A549 (cell line): ENCODE measurements around the gene TACC2. TPM values are rescaled to one million over a fixed set of nuclear protein-coding genes. Genes with fewer than 3 reads are reported as not detected.

ENCODE experiments used
- ATAC-seq, 2 experiments: fragments of 200-7000 bp in 1 of 2; fragments of >200 bp in 1 of 2; cut with Nextera tagmentation in 1 of 2; cut with Tn5 transposase in 1 of 2; 3 replicates each; pipeline versions ENCODE4 v1.8.0 to v1.9.1; 2018 to 2020; ENCODE audit warnings: mild to moderate bottlenecking in 1 of 2, moderate library complexity in 1 of 2
- CTCF ChIA-PET: fragments of 300-600 bp; sonication (Branson Sonifier 250); formaldehyde crosslinking; extraction: SDS; loops from one replicate; lab custom pipeline; 2021; ENCODE audit warnings: antibody characterized with exemption, inconsistent platforms; lab: Yijun Ruan, JAX
- POLR2A ChIA-PET: fragments of 350-600 bp; formaldehyde crosslinking; extraction: SDS; loops from one replicate; lab custom pipeline; 2021; ENCODE audit warnings: antibody characterized with exemption, inconsistent platforms; lab: Yijun Ruan, JAX
- DNase-seq, 2 experiments: peaks; one replicate each; pipeline versions ENCODE4 v3.0.0 to v3.0.0-alpha.2; 2011 to 2016; ENCODE audit warnings: low read depth in 1 of 2, low spot score in 1 of 2
- FAIRE-seq: peaks from 2 replicates; lab custom pipeline; 2011; peaks lifted over from hg19 to GRCh38; lab: Jason Lieb, UNC
- H3K27ac ChIP-seq, 2 experiments: fragments of >200 bp; sonication (Bioruptor Twin); formaldehyde crosslinking; 3 replicates each; pipeline ENCODE4 v1.5.1; 2016 to 2017
- H3K4me1 ChIP-seq: fragments of >200 bp; sonication (Bioruptor Twin); formaldehyde crosslinking; 3 replicates; pipeline ENCODE4 v1.6.1; 2016
- H3K4me2 ChIP-seq: fragments of >200 bp; sonication (Bioruptor Twin); formaldehyde crosslinking; 3 replicates; pipeline ENCODE4 v1.6.1; 2016
- H3K4me3 ChIP-seq: fragments of >200 bp; sonication (Bioruptor Twin); formaldehyde crosslinking; 3 replicates; pipeline ENCODE4 v1.5.1; 2016
- H3K9me3 ChIP-seq: fragments of >200 bp; sonication (Bioruptor Twin); formaldehyde crosslinking; 3 replicates; pipeline ENCODE4 v1.6.1; 2016
- CEBPB ChIP-seq, 2 experiments: fragments of >200 bp in 1 of 2; sonication (Bioruptor Twin) in 1 of 2; formaldehyde crosslinking in 1 of 2; IDR thresholded peaks; 2 replicates each; pipeline ENCODE4 v1.6.1; 2012 to 2016
- CHD4 ChIP-seq: fragments of 200-600 bp; sonication (generic); IDR thresholded peaks from 2 replicates; pipeline ENCODE4 v1.6.1; 2016; ENCODE audit warnings: antibody characterized with exemption, mild to moderate bottlenecking, borderline replicate concordance
- EHF ChIP-seq: fragments of 250-450 bp; sonication (Bioruptor Pico); IDR thresholded peaks from 2 replicates; pipeline ENCODE4 v1.5.0; 2020; ENCODE audit warnings: mild to moderate bottlenecking
- GATA3 ChIP-seq: IDR thresholded peaks from 2 replicates; pipeline ENCODE4 v1.6.1; 2012; ENCODE audit warnings: borderline replicate concordance
- HDAC2 ChIP-seq: fragments of 200-600 bp; sonication (generic); IDR thresholded peaks from 2 replicates; pipeline ENCODE4 v1.6.1; 2016
- JUN ChIP-seq, 2 experiments: fragments of >200 bp; sonication (Bioruptor Twin); formaldehyde crosslinking; IDR thresholded peaks; 2 replicates in 1 of 2; 3 replicates in 1 of 2; pipeline ENCODE4 v1.6.1; 2016 to 2017
- KDM1A ChIP-seq: fragments of 200-600 bp; sonication (generic); IDR thresholded peaks from 2 replicates; pipeline ENCODE4 v1.6.1; 2016; ENCODE audit warnings: low read depth, mild to moderate bottlenecking
- KDM5A ChIP-seq: fragments of 200-600 bp; sonication (generic); IDR thresholded peaks from 2 replicates; pipeline ENCODE4 v1.6.1; 2016; ENCODE audit warnings: antibody characterized with exemption, mild to moderate bottlenecking
- NFE2L2 ChIP-seq: fragments of 150-350 bp; conservative IDR thresholded peaks from 2 replicates; pipeline ENCODE4 v1.6.1; 2014; ENCODE audit warnings: low read length
- NR3C1 ChIP-seq: fragments of >200 bp; sonication (Bioruptor Twin); formaldehyde crosslinking; IDR thresholded peaks from 3 replicates; pipeline ENCODE4 v1.6.1; 2017
- RAD21 ChIP-seq, 2 experiments: fragments of >200 bp in 1 of 2; sonication (Bioruptor Twin) in 1 of 2; formaldehyde crosslinking in 1 of 2; IDR thresholded peaks in 1 of 2; conservative IDR thresholded peaks in 1 of 2; 2 replicates in 1 of 2; 3 replicates in 1 of 2; pipeline ENCODE4 v1.6.1; 2012 to 2018; ENCODE audit warnings: inconsistent platforms in 1 of 2
- RCOR1 ChIP-seq: fragments of 150-350 bp; IDR thresholded peaks from 2 replicates; pipeline ENCODE4 v1.6.1; 2014; ENCODE audit warnings: antibody characterized with exemption, low read length, low read depth
- RFX5 ChIP-seq: fragments of 450-650 bp; IDR thresholded peaks from 2 replicates; pipeline ENCODE4 v1.7.1; 2014; ENCODE audit warnings: antibody characterized with exemption, mild to moderate bottlenecking, moderate library complexity
- SMC3 ChIP-seq: fragments of >200 bp; sonication (Bioruptor Twin); formaldehyde crosslinking; IDR thresholded peaks from 3 replicates; pipeline ENCODE4 v1.6.1; 2018; ENCODE audit warnings: inconsistent platforms
- TP53 ChIP-seq: fragments of 250-450 bp; sonication (Bioruptor Pico); IDR thresholded peaks from 2 replicates; pipeline ENCODE4 v1.5.0; 2021; ENCODE audit warnings: mild to moderate bottlenecking, moderate library complexity
- WGBS: methylation state at CpG from one replicate; pipeline ENCODE4 v1.1.6; 2017; ENCODE audit errors: missing lambda C conversion rate; 5-methylcytosine and 5-hydroxymethylcytosine counted together
- polyA plus RNA-seq, 4 experiments: library from polyadenylated mRNA; depleted of rRNA in 3 of 4; stranded (reverse); fragments of >200 nt; fragmentation: RNase III in 1 of 4; extraction: RNeasy Plus Mini Kit Qiagen cat#74134 plus additional on column Dnase treatment in 1 of 4; gene quantifications; 2 replicates in 3 of 4; 3 replicates in 1 of 4; pipeline ENCODE4 v1.2.3, GENCODE V29; 2011 to 2017
- TF ChIP-seq, protein P1 (sequence below): fragments of >200 bp; sonication (Bioruptor Twin); formaldehyde crosslinking; IDR thresholded peaks from 3 replicates; pipeline ENCODE4 v1.5.1; 2016
- TF ChIP-seq, protein P2 (sequence below): fragments of 200-600 bp; sonication (generic); IDR thresholded peaks from 2 replicates; pipeline ENCODE4 v1.6.1; 2016; ENCODE audit warnings: antibody characterized with exemption, mild to moderate bottlenecking, moderate library complexity
- TF ChIP-seq, protein P3 (sequence below): fragments of >200 bp; sonication (Bioruptor Twin); formaldehyde crosslinking; IDR thresholded peaks from 3 replicates; pipeline ENCODE4 v1.6.1; 2016
- TF ChIP-seq, protein P4 (sequence below): IDR thresholded peaks from 2 replicates; pipeline ENCODE4 v1.6.1; 2012
- TF ChIP-seq, protein P5 (sequence below): fragments of >200 bp; sonication (Bioruptor Twin); formaldehyde crosslinking; IDR thresholded peaks from 2 replicates; pipeline ENCODE4 v1.6.1; 2016

TACC2 gene
- polyA plus RNA-seq, 2 of the 4 experiments (the other 2 are of a cell fraction), result 83.3 to 128 TPM

DNA sequence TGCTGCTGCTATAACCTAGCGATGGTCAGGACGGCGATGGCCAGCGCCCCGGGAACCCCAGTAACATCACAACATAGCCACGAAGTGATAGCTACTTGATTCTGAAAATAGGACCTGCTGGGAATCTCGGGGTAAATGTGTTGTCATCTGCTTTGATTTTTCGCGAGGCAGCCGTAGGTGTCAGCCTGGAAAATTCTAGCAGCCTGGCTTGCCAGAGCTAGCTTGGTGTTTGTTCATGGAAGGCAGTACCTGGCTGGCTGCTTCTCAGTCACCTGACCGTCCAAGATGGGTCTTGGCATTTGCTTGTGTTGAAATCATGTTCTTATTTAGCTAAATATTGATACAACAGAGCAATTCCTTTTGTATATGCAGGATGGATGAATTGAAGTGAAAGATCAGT lies 199.7 kb downstream of the TACC2 start:
- FAIRE-seq (no peak), DNase-seq (no peak), ATAC-seq (no peak)
- Histone ChIP-seq H3K27ac (no peak overlapping the region), H3K4me3 (no peak overlapping the region), H3K4me2 (no peak overlapping the region), H3K9me3 (no peaks in the 10 kb centered on the region), H3K4me1 (peaks cover 36% of the 10 kb centered on the region)
- POLR2A ChIA-PET, result no interaction called here
- CTCF ChIA-PET, result interaction anchor here (1.3 to 2.3 kb wide), 5 partner anchors 22 to 80 kb away, joined by 3 to 9 read pairs (median 4); no protein-coding TSS in a partner anchor
- TF ChIP-seq CEBPB (IDR thresholded peaks at IDR 0.05), result no peak
- no peak for TF ChIP-seq CHD4
- TF ChIP-seq JUN (IDR thresholded peaks at IDR 0.05), result no peak
- no peak for TF ChIP-seq EHF (CRISPR knock-in tag)
- TF ChIP-seq, protein P1, sequence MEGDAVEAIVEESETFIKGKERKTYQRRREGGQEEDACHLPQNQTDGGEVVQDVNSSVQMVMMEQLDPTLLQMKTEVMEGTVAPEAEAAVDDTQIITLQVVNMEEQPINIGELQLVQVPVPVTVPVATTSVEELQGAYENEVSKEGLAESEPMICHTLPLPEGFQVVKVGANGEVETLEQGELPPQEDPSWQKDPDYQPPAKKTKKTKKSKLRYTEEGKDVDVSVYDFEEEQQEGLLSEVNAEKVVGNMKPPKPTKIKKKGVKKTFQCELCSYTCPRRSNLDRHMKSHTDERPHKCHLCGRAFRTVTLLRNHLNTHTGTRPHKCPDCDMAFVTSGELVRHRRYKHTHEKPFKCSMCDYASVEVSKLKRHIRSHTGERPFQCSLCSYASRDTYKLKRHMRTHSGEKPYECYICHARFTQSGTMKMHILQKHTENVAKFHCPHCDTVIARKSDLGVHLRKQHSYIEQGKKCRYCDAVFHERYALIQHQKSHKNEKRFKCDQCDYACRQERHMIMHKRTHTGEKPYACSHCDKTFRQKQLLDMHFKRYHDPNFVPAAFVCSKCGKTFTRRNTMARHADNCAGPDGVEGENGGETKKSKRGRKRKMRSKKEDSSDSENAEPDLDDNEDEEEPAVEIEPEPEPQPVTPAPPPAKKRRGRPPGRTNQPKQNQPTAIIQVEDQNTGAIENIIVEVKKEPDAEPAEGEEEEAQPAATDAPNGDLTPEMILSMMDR, result no peak
- no peak for TF ChIP-seq NR3C1
- TF ChIP-seq HDAC2, result no peak
- TF ChIP-seq KDM1A, result no peak
- TF ChIP-seq RCOR1, result no peak
- 93% methylated on average over 11 of the region's 11 CpGs for WGBS

DNA sequence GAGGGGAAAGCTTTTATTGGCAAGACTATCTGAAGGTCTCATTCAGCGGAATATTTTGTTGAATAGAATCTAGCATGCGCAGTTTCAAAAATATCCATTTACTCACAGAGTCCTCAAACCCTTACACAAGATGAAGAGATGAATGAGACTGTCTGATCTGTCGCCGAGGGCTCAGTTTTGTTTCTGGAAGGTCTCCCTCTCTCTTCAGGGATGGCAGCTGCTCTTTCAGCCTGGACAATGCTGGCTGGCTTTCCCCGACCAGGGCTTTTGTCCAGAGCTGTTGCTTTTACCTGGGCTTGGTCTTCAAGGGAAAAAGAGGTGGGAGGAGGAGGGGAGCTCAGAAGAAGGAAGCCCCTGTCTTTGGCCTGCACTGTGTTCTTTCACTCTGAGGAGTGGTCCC lies 200.2 kb downstream of the TACC2 start:
- Histone ChIP-seq H3K4me1 (peaks cover 32% of the 10 kb centered on the region), H3K9me3 (no peaks in the 10 kb centered on the region), H3K27ac (no peak overlapping the region), H3K4me3 (no peak overlapping the region), H3K4me2 (no peak overlapping the region)
- FAIRE-seq (no peak), DNase-seq (no peak), ATAC-seq (no peak)
- TF ChIP-seq TP53 (no peak), GATA3 (no peak), KDM5A (no peak), RFX5 (no peak), KDM1A (no peak), HDAC2 (no peak)
- TF ChIP-seq, protein P2, sequence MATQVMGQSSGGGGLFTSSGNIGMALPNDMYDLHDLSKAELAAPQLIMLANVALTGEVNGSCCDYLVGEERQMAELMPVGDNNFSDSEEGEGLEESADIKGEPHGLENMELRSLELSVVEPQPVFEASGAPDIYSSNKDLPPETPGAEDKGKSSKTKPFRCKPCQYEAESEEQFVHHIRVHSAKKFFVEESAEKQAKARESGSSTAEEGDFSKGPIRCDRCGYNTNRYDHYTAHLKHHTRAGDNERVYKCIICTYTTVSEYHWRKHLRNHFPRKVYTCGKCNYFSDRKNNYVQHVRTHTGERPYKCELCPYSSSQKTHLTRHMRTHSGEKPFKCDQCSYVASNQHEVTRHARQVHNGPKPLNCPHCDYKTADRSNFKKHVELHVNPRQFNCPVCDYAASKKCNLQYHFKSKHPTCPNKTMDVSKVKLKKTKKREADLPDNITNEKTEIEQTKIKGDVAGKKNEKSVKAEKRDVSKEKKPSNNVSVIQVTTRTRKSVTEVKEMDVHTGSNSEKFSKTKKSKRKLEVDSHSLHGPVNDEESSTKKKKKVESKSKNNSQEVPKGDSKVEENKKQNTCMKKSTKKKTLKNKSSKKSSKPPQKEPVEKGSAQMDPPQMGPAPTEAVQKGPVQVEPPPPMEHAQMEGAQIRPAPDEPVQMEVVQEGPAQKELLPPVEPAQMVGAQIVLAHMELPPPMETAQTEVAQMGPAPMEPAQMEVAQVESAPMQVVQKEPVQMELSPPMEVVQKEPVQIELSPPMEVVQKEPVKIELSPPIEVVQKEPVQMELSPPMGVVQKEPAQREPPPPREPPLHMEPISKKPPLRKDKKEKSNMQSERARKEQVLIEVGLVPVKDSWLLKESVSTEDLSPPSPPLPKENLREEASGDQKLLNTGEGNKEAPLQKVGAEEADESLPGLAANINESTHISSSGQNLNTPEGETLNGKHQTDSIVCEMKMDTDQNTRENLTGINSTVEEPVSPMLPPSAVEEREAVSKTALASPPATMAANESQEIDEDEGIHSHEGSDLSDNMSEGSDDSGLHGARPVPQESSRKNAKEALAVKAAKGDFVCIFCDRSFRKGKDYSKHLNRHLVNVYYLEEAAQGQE, result no peak
- POLR2A ChIA-PET, result no interaction called here
- CTCF ChIA-PET, result interaction anchor here (0.7 to 2.3 kb wide), 7 partner anchors 22 to 79 kb away, joined by 3 to 9 read pairs (median 4); no protein-coding TSS in a partner anchor
- 92% methylated on average over 5 of the region's 5 CpGs for WGBS

DNA sequence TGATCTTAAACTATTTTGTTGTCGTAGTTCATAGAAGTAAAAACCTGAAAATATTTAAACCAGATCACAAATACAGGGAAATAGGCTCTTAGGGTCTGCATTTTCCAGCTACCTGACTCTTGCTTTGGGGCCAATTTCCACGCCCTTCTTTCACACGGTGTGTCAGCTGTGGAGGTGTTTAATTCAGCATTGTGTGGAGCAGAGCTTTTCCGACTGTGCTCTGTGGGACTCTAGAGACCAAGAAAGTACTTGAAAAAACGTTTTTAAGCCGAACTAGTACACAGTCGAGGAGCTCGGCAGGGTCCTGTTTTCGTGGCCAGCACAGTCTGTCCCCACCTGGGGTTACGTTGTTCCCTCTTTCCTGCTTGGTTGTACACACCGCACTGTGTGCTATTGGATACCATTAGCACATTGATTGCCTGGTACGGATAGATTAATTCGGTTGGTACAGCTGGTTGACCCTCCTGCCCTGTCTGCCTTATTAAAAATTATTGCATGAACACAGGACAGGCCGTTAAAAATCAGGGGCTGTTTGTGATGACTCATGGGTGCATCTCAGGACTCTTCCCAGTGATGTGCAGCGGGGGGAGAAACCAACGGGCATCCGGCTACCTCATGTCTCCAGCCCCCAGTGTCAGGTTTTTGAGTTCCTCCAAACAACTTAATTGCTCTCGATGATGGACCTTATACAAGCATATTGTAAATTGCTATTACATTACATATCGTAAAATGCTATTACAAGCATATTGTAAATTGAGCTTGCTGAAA lies 201.4 kb downstream of the TACC2 start:
- DNase-seq, result no peak
- no peak overlapping the region for H3K4me2 ChIP-seq
- 0 out of 6 replicates have a peak overlapping the region, but pooled peaks of 1 of the 2 experiments have one; percentile 10 for H3K27ac ChIP-seq
- TF ChIP-seq RCOR1, result no peak
- no peak for TF ChIP-seq SMC3
- TF ChIP-seq NFE2L2, result no peak
- no peak for TF ChIP-seq RAD21 (conservative IDR thresholded peaks at IDR 0.05 in 1 of 2, IDR thresholded peaks at IDR 0.05 in 1 of 2)
- TF ChIP-seq, protein P3, sequence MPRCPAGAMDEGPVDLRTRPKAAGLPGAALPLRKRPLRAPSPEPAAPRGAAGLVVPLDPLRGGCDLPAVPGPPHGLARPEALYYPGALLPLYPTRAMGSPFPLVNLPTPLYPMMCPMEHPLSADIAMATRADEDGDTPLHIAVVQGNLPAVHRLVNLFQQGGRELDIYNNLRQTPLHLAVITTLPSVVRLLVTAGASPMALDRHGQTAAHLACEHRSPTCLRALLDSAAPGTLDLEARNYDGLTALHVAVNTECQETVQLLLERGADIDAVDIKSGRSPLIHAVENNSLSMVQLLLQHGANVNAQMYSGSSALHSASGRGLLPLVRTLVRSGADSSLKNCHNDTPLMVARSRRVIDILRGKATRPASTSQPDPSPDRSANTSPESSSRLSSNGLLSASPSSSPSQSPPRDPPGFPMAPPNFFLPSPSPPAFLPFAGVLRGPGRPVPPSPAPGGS, result no peak
- TF ChIP-seq, protein P4, sequence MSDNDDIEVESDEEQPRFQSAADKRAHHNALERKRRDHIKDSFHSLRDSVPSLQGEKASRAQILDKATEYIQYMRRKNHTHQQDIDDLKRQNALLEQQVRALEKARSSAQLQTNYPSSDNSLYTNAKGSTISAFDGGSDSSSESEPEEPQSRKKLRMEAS, result no peak
- TF ChIP-seq, protein P5, sequence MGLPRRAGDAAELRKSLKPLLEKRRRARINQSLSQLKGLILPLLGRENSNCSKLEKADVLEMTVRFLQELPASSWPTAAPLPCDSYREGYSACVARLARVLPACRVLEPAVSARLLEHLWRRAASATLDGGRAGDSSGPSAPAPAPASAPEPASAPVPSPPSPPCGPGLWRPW, result no peak
- 75% methylated on average over 19 of the region's 19 CpGs for WGBS
- ATAC-seq, result peak in 1 of 2 experiments; percentile 12; a peak in 2 of 6 replicates
- H3K4me3 ChIP-seq, result no peak overlapping the region
- ChIA-PET POLR2A (no interaction called here), CTCF (interaction anchor here (0.7 to 2.3 kb wide), 5 partner anchors 23 to 49 kb away, joined by 3 to 9 read pairs (median 4); no protein-coding TSS in a partner anchor)
- no peaks in the 10 kb centered on the region for H3K9me3 ChIP-seq
- peaks cover 25% of the 10 kb centered on the region; the same call in 2 of the 3 replicates for H3K4me1 ChIP-seq
- no peak for FAIRE-seq
